OCI-LY3 (cell line): ENCODE results near the gene SAMD11.
"Not testable (repeated sequence)": the region's sequence is repeated elsewhere in the genome, so short reads cannot be mapped to it uniquely, and the experiment has no call there.

Experiments
- H2AFZ ChIP-seq: fragments of 200-600, 300-600 bp; shearing (Covaris generic); 2 replicates; pipeline ENCODE4 v1.6.0; 2014; ENCODE audit warnings: antibody characterized with exemption, low read depth, low read length
- H3K27ac ChIP-seq: fragments of 200-600, 300-600 bp; sonication (generic); 2 replicates; pipeline ENCODE4 v1.5.1; 2014; ENCODE audit warnings: mild to moderate bottlenecking, low read length, moderate library complexity, mixed read lengths
- H3K27me3 ChIP-seq: fragments of 200-600, 300-600 bp; sonication (generic); 2 replicates; pipeline ENCODE4 v1.6.1; 2014; ENCODE audit warnings: low read depth, low read length, mixed read lengths
- H3K36me3 ChIP-seq: fragments of 200-600, 300-600 bp; sonication (generic); replicated peaks from 2 replicates; pipeline ENCODE3; 2014; ENCODE audit warnings: low read depth, low read length, mixed read lengths
- H3K4me1 ChIP-seq: fragments of 300-600, 200-600 bp; sonication (generic); 2 replicates; pipeline ENCODE4 v1.6.1; 2014; ENCODE audit warnings: low read length, mixed read lengths
- H3K4me2 ChIP-seq: fragments of 200-600, 300-600 bp; sonication (generic); 2 replicates; pipeline ENCODE4 v1.6.1; 2014; ENCODE audit warnings: low read length, mixed read lengths
- H3K4me3 ChIP-seq: fragments of 300-600, 200-600 bp; sonication (generic); 2 replicates; pipeline ENCODE4 v1.5.1; 2014; ENCODE audit warnings: antibody characterized with exemption, mild to moderate bottlenecking, low read length, moderate library complexity
- H3K79me2 ChIP-seq: fragments of 300-600, 200-600 bp; shearing (Covaris generic); 2 replicates; pipeline ENCODE4 v1.6.1; 2014; ENCODE audit warnings: mild to moderate bottlenecking, low read length, mixed read lengths
- H3K9ac ChIP-seq: fragments of 300-600, 200-600 bp; shearing (Covaris generic); 2 replicates; pipeline ENCODE4 v1.6.0; 2014; ENCODE audit warnings: mild to moderate bottlenecking, low read length, moderate library complexity
- H3K9me3 ChIP-seq: fragments of 200-600, 300-600 bp; shearing (Covaris generic); 2 replicates; pipeline ENCODE4 v1.6.1; 2014; ENCODE audit warnings: low read length, mixed read lengths; ENCODE audit not compliant: insufficient read depth
- H4K20me1 ChIP-seq: fragments of 200-600, 300-600 bp; sonication (generic); 2 replicates; pipeline ENCODE4 v1.6.1; 2016; ENCODE audit warnings: low read length, mixed read lengths; ENCODE audit not compliant: insufficient read depth
- CTCF ChIP-seq: fragments of 200-600, 300-600 bp; sonication (generic); IDR thresholded peaks from 2 replicates; pipeline ENCODE4 v1.5.1; 2014; ENCODE audit warnings: antibody characterized with exemption, low read length, low read depth
- EZH2phosphoT487 ChIP-seq: fragments of 200-600 bp; shearing (Covaris generic); IDR thresholded peaks from 2 replicates; pipeline ENCODE4 v1.6.1; 2018; ENCODE audit warnings: antibody characterized with exemption, mixed run types, low read depth

Gene SAMD11

GRCh38 chr1:975365-975764 lies 51.6 kb downstream of the SAMD11 start:
- H3K4me1 ChIP-seq, result no peaks in the 10 kb centered on the region
- H3K9me3 ChIP-seq, result no peaks in the 10 kb centered on the region
- H3K27me3 ChIP-seq, result peaks cover 4% of the 10 kb centered on the region; the same call in 1 of the 2 replicates
- no peak overlapping the region for H2AFZ ChIP-seq
- no peak overlapping the region for H3K9ac ChIP-seq
- H3K36me3 ChIP-seq, result no peaks in the 10 kb centered on the region
- TF ChIP-seq CTCF, result no peak
- no peak for TF ChIP-seq EZH2phosphoT487
- peak overlapping the region; percentile 92; the same call in 1 of the 2 replicates for H3K4me2 ChIP-seq
- H3K79me2 ChIP-seq, result no peaks in the 10 kb centered on the region
- H4K20me1 ChIP-seq, result no peaks in the 10 kb centered on the region
- H3K27ac ChIP-seq, result no peak overlapping the region
- no peak overlapping the region for H3K4me3 ChIP-seq

GRCh38 chr1:975896-976683 lies 52.4 kb downstream of the SAMD11 start:
- no peaks in the 10 kb centered on the region for H3K9me3 ChIP-seq
- no peaks in the 10 kb centered on the region for H3K4me1 ChIP-seq
- H3K27me3 ChIP-seq, result peaks cover 4% of the 10 kb centered on the region; the same call in 1 of the 2 replicates
- H3K36me3 ChIP-seq, result no peaks in the 10 kb centered on the region
- peak overlapping the region; percentile 80 for H2AFZ ChIP-seq
- H3K4me2 ChIP-seq, result peak overlapping the region; percentile 92
- no peak overlapping the region for H3K27ac ChIP-seq
- peak; percentile 47 for TF ChIP-seq CTCF
- TF ChIP-seq EZH2phosphoT487, result no peak
- peak overlapping the region; percentile 76 for H3K4me3 ChIP-seq
- H3K79me2 ChIP-seq, result no peaks in the 10 kb centered on the region
- H3K9ac ChIP-seq, result peak overlapping the region; percentile 25; the same call in 1 of the 2 replicates
- H4K20me1 ChIP-seq, result no peaks in the 10 kb centered on the region

GRCh38 chr1:976791-977190 lies 53.1 kb downstream of the SAMD11 start:
- not testable (repeated sequence) for H4K20me1 ChIP-seq, H3K4me3 ChIP-seq, H3K4me1 ChIP-seq, H3K9me3 ChIP-seq, H3K27ac ChIP-seq, H3K27me3 ChIP-seq, H2AFZ ChIP-seq, H3K9ac ChIP-seq, H3K36me3 ChIP-seq, H3K79me2 ChIP-seq, H3K4me2 ChIP-seq

GRCh38 chr1:978069-978834 lies 54.5 kb downstream of the SAMD11 start:
- Histone ChIP-seq H3K4me3 (no peak overlapping the region), H3K79me2 (no peaks in the 10 kb centered on the region), H3K36me3 (no peaks in the 10 kb centered on the region), H2AFZ (no peak overlapping the region), H3K27ac (no peak overlapping the region), H3K9ac (no peak overlapping the region), H3K4me2 (no peak overlapping the region), H3K9me3 (no peaks in the 10 kb centered on the region), H3K27me3 (peaks cover 4% of the 10 kb centered on the region; the same call in 1 of the 2 replicates), H3K4me1 (no peaks in the 10 kb centered on the region), H4K20me1 (no peaks in the 10 kb centered on the region)
- TF ChIP-seq EZH2phosphoT487, result no peak
- TF ChIP-seq CTCF, result no peak
